DOHH2 (cell line): ENCODE measurements around the gene BTBD17.

Experiments
- H3F3A ChIP-seq: fragments of 200-600 bp; sonication (generic), shearing (Covaris generic); 2 replicates; pipeline ENCODE4 v1.6.0; 2016; ENCODE audit warnings: antibody characterized with exemption, mild to moderate bottlenecking; ENCODE audit not compliant: control insufficient read depth, insufficient read depth
- H3K27ac ChIP-seq: fragments of 200-600 bp; sonication (generic); 2 replicates; pipeline ENCODE4 v1.5.1; 2014; ENCODE audit warnings: low read depth, mild to moderate bottlenecking, low read length, moderate library complexity
- H3K27me3 ChIP-seq: fragments of 200-600 bp; sonication (generic); 2 replicates; pipeline ENCODE4 v1.6.1; 2014; ENCODE audit warnings: mild to moderate bottlenecking, low read length, mixed read lengths; ENCODE audit not compliant: control insufficient read depth
- H3K36me3 ChIP-seq: fragments of 200-600 bp; sonication (generic); 2 replicates; pipeline ENCODE4 v1.6.1; 2014; ENCODE audit warnings: mild to moderate bottlenecking, low read length, moderate library complexity, mixed read lengths; ENCODE audit not compliant: control insufficient read depth
- H3K4me1 ChIP-seq: fragments of 200-600 bp; sonication (generic); 2 replicates; pipeline ENCODE4 v1.6.1; 2014; ENCODE audit warnings: mild to moderate bottlenecking, low read length, mixed read lengths; ENCODE audit not compliant: control insufficient read depth
- H3K4me2 ChIP-seq: fragments of 200-600 bp; sonication (generic); 2 replicates; pipeline ENCODE4 v1.6.0; 2014; ENCODE audit warnings: mild to moderate bottlenecking, low read length, moderate library complexity
- H3K4me3 ChIP-seq: fragments of 200-600 bp; sonication (generic); 2 replicates; pipeline ENCODE4 v1.5.1; 2014; ENCODE audit warnings: mild to moderate bottlenecking, low read length, mixed read lengths
- H3K79me2 ChIP-seq: fragments of 200-600 bp; sonication (generic); 2 replicates; pipeline ENCODE4 v1.6.1; 2014; ENCODE audit warnings: mild to moderate bottlenecking, low read length, mixed read lengths; ENCODE audit not compliant: control insufficient read depth
- H3K9me2 ChIP-seq: fragments of 200-600 bp; sonication (generic); replicated peaks from 2 replicates; pipeline ENCODE4 v1.6.1; 2014; ENCODE audit warnings: mild to moderate bottlenecking, low read length, mixed read lengths; ENCODE audit not compliant: control insufficient read depth
- H3K9me3 ChIP-seq: fragments of 200-600 bp; sonication (generic); 2 replicates; pipeline ENCODE4 v1.6.1; 2014; ENCODE audit warnings: antibody characterized with exemption, low read length, mixed read lengths; ENCODE audit not compliant: control insufficient read depth, insufficient read depth
- H4K20me1 ChIP-seq: fragments of 200-600 bp; sonication (generic); 2 replicates; pipeline ENCODE4 v1.6.0; 2014; ENCODE audit warnings: low read depth, mild to moderate bottlenecking, antibody characterized with exemption, low read length, moderate library complexity; ENCODE audit not compliant: control insufficient read depth, insufficient read depth
- EZH2phosphoT487 ChIP-seq: fragments of 200-600 bp; sonication (generic); IDR thresholded peaks from 2 replicates; pipeline ENCODE4 v1.6.1; 2017; ENCODE audit warnings: borderline replicate concordance, mild to moderate bottlenecking, antibody characterized with exemption, low read length, moderate library complexity, mixed read lengths
- TF ChIP-seq, protein P1 (sequence below): fragments of 200-600 bp; sonication (generic); IDR thresholded peaks from one replicate; pipeline ENCODE4 v1.5.1; 2014; ENCODE audit warnings: antibody characterized with exemption, mild to moderate bottlenecking, low read depth, low read length; ENCODE audit not compliant: poor library complexity, severe bottlenecking

BTBD17 gene

GRCh38 chr17:74380959-74381808 lies 19.5 kb upstream of the BTBD17 start:
- no peak overlapping the region for H3K4me2 ChIP-seq
- TF ChIP-seq EZH2phosphoT487, result no peak
- TF ChIP-seq, protein P1, sequence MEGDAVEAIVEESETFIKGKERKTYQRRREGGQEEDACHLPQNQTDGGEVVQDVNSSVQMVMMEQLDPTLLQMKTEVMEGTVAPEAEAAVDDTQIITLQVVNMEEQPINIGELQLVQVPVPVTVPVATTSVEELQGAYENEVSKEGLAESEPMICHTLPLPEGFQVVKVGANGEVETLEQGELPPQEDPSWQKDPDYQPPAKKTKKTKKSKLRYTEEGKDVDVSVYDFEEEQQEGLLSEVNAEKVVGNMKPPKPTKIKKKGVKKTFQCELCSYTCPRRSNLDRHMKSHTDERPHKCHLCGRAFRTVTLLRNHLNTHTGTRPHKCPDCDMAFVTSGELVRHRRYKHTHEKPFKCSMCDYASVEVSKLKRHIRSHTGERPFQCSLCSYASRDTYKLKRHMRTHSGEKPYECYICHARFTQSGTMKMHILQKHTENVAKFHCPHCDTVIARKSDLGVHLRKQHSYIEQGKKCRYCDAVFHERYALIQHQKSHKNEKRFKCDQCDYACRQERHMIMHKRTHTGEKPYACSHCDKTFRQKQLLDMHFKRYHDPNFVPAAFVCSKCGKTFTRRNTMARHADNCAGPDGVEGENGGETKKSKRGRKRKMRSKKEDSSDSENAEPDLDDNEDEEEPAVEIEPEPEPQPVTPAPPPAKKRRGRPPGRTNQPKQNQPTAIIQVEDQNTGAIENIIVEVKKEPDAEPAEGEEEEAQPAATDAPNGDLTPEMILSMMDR, result no peak

GRCh38 chr17:74380086-74380958 lies 18.7 kb upstream of the BTBD17 start:
- no peaks in the 10 kb centered on the region for H3K9me3 ChIP-seq
- no peaks in the 10 kb centered on the region for H4K20me1 ChIP-seq
- no peak overlapping the region for H3K4me2 ChIP-seq
- no peaks in the 10 kb centered on the region for H3F3A ChIP-seq
- H3K27ac ChIP-seq, result no peak overlapping the region
- H3K4me3 ChIP-seq, result no peak overlapping the region
- no peaks in the 10 kb centered on the region for H3K36me3 ChIP-seq
- no peaks in the 10 kb centered on the region for H3K4me1 ChIP-seq
- H3K9me2 ChIP-seq, result no peaks in the 10 kb centered on the region
- no peaks in the 10 kb centered on the region for H3K79me2 ChIP-seq
- H3K27me3 ChIP-seq, result no peaks in the 10 kb centered on the region
- TF ChIP-seq, protein P1, result no peak
- no peak for TF ChIP-seq EZH2phosphoT487

More at GRCh38 chr17:74380959-74381808, 19.5 kb upstream of the BTBD17 start:
- H3K9me2 ChIP-seq, result no peaks in the 10 kb centered on the region
- no peaks in the 10 kb centered on the region for H3K4me1 ChIP-seq
- H4K20me1 ChIP-seq, result no peaks in the 10 kb centered on the region
- no peak overlapping the region for H3K27ac ChIP-seq
- H3K79me2 ChIP-seq, result no peaks in the 10 kb centered on the region
- H3K4me3 ChIP-seq, result no peak overlapping the region
- H3K36me3 ChIP-seq, result no peaks in the 10 kb centered on the region
- H3K9me3 ChIP-seq, result no peaks in the 10 kb centered on the region
- no peaks in the 10 kb centered on the region for H3F3A ChIP-seq
- H3K27me3 ChIP-seq, result no peaks in the 10 kb centered on the region

DNA sequence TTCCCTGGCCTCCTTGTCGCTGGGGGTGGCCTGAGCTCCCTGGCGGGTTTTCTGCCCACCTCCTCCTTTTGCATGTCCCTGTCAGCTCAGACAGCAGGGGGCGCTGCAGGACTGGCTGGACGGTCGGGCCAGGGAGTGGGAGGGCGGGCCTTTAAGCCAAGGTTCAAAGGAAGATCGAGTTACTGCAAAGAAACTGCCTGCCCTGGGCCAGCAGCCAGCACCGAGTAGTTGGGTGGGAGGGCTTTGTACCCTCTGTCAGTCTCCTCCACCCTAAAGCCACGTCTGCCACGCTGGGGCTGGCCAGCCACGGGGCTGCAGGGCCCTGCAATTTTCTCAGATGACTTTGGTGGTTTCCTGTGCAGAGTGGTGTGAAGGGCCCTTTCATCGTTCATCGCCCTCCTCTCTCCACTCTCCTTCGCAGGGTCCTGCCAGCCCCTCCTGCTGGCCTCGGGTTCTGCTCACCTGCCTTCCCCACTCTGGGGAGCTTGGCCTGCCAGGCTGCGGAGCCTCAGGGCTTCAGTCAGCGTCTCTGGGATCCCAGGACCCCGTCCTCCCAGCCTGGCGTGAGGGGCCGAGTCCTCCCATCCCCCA lies 17.9 kb upstream of the BTBD17 start:
- no peak overlapping the region for H3K4me3 ChIP-seq
- H3K9me3 ChIP-seq, result no peaks in the 10 kb centered on the region
- no peak overlapping the region for H3K4me2 ChIP-seq
- H3K36me3 ChIP-seq, result no peaks in the 10 kb centered on the region
- no peaks in the 10 kb centered on the region for H3F3A ChIP-seq
- no peak for TF ChIP-seq EZH2phosphoT487
- TF ChIP-seq, protein P1, result peak; percentile 84
- no peak overlapping the region for H3K27ac ChIP-seq
- H3K9me2 ChIP-seq, result no peaks in the 10 kb centered on the region
- no peaks in the 10 kb centered on the region for H4K20me1 ChIP-seq
- no peaks in the 10 kb centered on the region for H3K27me3 ChIP-seq
- no peaks in the 10 kb centered on the region for H3K79me2 ChIP-seq
- no peaks in the 10 kb centered on the region for H3K4me1 ChIP-seq
